Renal cortical epithelial cell (primary cell): Measurements from ENCODE around the gene PAX3. TPM values are rescaled to one million over a fixed set of nuclear protein-coding genes. Genes with fewer than 3 reads are reported as not detected.

Experiments
- DNase-seq: peaks from one replicate; pipeline ENCODE4 v3.0.0-alpha.2; 2011; ENCODE audit warnings: low read depth
- total RNA-seq: library from RNA; depleted of rRNA; stranded (reverse); fragments of >200 nt; gene quantifications from 2 replicates; pipeline ENCODE4 v1.2.3, GENCODE V29; 2014

PAX3 gene
- total RNA-seq, 1 donor from 2014 or later, result not detected

GRCh38 chr2:222270396-222270795, 28.4 kb downstream of the PAX3 start:
- no peak for DNase-seq

DNA sequence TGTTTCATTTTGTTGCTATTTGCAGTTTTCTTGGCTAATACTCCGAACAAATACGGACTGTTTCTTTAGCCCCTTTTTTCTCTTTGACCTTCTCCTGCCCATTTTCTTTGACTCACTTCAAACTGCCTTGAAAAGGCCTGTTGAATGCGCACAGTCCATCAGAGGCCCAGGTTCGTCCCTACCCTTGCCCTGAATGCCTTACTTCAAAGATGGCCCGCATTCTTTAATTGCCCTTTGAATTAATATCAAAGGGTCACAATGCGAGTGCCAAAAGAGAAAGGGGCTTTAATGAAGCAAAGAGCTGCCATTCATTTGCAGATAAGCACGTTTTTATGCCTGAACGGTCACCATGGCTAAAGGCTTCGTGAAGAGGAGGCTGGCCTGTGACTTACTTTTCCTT, 29.7 kb downstream of the PAX3 start:
- no peak for DNase-seq

- no peak for DNase-seq
These were observed 30.3 kb downstream of the PAX3 start for GRCh38 chr2:222268311-222268990.

DNA sequence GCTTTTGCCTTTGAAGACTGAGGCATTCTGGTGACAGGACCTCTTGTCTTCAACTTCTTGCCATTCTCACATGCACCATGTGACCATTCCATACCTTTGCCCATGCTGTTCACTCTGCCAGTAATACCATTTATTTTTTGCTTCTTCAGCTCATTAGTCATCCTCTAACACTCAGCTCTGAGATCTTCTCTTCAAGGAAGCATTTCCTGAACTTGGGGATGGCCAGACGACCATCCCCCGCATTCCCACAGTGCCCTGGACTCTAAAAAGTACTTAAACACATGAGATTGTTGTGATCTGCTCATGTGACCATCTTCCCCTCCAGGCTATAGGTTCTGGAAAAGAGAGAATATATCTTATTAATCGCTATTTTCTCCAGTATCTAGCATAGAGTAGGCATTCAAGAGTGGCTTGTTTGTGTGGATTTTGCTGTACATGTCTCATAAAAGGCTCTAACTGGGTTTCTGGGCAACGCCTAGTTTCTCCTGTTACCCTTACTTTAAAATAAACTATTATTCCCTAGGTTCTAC, 33.9 kb downstream of the PAX3 start:
- DNase-seq, result no peak

DNA sequence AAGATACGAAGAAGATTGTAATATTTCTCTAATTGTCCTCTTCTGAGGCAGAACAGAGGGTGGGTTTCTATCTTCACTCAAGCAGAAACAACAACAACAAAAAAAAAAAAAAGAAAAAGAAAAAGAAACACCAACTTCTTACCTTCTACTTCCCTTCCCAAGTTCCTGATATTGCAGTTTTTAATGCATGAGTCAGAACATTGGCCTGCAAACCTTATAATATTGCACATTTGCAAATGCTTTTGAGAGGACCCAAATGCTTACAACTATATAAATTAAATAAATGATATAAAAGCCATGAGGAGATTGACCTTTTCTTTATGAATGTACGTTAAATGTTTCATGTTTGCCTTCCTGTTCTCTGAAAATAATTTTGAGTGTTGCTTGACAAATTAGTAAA, 37.3 kb downstream of the PAX3 start:
- DNase-seq, result no peak

- DNase-seq, result no peak
These were observed 41.2 kb downstream of the PAX3 start for GRCh38 chr2:222257645-222258044.

- no peak for DNase-seq
These were observed 42.5 kb downstream of the PAX3 start for GRCh38 chr2:222256250-222256649.

GRCh38 chr2:222255090-222255489, 43.7 kb downstream of the PAX3 start:
- no peak for DNase-seq

GRCh38 chr2:222250313-222250712, 48.5 kb downstream of the PAX3 start:
- DNase-seq, result no peak

DNA sequence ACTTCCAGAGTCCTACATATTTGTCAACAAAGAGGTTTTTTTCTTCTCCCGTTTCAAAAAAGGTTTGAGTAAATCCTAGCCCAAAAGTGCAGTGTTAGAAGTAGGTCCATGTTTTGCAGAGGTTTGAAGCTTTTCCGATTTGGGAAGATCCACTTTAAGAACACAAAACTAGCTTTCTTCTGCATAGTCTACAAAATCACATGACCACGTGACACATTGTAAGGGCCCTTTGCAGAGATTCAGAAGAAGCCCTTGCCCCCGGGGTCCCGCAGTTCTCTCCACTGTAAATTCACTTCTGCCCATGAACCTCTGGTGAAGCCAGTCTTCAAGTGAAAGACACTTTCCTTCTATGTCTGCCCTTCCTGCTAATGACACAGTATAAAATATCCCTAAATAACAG, 49.4 kb downstream of the PAX3 start:
- DNase-seq, result no peak

GRCh38 chr2:222248818-222249217, 50.0 kb downstream of the PAX3 start:
- DNase-seq, result no peak

GRCh38 chr2:222248256-222248655, 50.5 kb downstream of the PAX3 start:
- DNase-seq, result no peak

DNA sequence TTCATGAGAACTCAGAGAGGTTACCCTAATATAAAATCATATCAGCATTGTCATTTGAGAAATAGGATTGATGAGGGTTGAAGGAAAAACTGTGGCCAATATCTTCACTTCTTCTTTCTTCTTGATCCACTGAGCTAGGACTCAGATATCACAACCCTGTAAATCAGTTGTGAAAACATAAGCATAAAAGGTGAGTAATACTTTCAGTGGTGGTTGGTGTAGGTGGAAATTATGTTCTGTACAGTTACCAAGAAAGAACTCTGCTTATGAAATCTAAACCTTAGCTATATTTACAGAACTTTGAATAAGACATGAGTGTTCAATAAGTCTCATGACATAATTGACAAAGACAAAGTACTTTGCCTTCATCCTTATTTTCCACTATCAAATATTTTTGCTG, 56.3 kb downstream of the PAX3 start:
- DNase-seq, result no peak

- DNase-seq, result no peak
These were observed 57.5 kb downstream of the PAX3 start for GRCh38 chr2:222241128-222241870.

- DNase-seq, result no peak
These were observed 58.1 kb downstream of the PAX3 start for GRCh38 chr2:222240676-222241049.

- no peak for DNase-seq
These were observed 58.7 kb downstream of the PAX3 start for GRCh38 chr2:222239945-222240675.

DNA sequence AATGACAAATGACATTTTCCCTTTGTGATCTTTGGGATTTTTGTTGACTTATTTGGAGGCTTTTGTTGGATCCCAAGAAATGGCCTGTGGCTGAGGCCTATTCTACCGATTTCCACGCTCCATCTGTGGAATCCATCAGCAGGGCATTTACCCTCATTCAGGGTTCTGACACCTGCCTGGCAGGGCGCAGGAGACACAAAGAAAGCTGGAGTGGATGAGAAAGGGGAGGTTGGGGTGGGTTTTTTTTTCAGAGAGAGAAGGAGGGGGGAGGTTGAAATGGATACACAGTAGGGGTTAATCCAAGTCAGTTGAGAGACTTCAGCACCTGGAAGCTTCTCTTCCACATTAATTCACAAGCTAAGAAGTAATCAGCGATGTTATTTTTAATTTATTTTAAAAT, 59.7 kb downstream of the PAX3 start:
- no peak for DNase-seq

DNA sequence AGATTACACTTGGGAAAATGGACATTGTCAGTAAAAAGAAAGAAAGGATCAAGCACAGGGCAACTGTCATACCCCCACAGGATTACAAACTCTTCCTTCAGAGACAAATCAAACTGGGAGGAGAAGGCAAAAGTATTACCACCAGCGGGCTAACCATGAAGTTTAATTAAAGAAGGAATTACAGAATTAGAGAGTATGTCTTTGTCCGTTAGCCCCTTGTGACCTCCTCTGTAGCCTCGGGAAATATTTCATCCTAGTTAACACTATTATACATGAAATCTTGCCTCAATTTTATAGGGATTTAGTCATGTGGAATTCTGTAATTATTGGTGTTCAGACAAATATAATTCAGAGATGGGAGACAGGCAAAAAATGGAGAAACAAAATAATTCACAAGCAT, 60.7 kb downstream of the PAX3 start:
- no peak for DNase-seq

DNA sequence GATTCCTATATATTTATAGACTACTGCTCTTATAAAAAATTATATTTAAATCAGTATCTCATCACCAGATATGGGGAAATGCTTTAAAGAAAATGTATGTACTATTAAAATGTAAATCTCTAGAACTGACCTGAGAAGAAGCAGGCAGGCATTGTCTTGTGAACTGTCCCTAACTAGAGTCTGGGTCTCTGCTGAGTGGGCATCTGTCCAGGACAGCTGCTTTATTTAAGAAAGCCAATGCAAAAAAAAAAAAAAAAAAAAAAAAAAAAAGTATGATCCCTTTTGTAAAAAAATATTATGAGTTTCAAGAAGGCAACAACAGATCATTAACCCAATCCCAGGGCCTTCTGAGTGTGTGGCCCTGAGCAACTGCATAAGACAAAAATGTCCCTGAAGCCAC, 66.0 kb downstream of the PAX3 start:
- DNase-seq, result no peak

- DNase-seq, result no peak
These were observed 66.4 kb downstream of the PAX3 start for GRCh38 chr2:222232372-222232771.

DNA sequence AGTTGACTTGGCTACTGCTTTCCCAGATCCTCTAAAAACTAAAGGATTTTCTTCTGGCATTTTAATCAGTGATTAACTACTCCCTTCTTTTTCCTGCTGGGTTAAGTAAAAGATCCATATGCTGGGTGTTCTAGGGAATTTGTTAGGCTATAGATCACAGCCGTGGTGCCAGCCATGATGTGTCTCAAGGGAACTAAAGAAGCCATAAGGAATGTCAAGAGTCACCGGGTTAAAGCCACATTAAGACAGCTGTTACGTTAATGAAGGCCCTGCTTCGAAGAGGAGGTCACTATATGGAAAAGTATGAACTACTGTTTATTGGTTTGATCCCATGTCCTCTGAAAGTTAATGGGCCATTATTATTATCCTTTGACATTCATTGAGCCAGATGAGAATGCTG, 70.7 kb downstream of the PAX3 start:
- no peak for DNase-seq

DNA sequence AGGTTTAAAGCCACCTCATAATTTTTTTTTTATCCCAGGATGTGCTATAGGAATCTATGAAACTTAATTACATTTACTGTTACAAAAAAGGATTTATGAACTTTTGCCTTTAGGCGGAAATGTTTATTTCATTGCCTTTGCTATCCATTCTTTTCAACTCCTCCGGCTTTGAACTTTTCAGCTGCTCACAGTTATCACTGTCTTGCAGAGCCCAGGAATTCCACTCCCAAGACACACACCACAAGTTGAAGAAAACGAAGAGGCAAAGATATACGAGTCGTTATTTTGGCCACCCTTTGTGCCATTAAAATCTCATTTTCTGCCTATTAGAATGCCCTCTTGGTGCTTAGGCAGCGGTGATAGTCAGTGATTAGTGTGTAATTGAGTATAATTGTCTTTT, 80.0 kb downstream of the PAX3 start:
- no peak for DNase-seq

- no peak for DNase-seq
These were observed 81.1 kb downstream of the PAX3 start for GRCh38 chr2:222217712-222218111.
